HG03575 (cell line): ENCODE results near the gene SKI.
"Not testable (repeated sequence)": the region's sequence is repeated elsewhere in the genome, so short reads cannot be mapped to it uniquely, and the experiment has no call there.

Source experiments
- ATAC-seq: cut with Tn5 transposase; IDR thresholded peaks from one replicate; pipeline ENCODE4 v1.9.1; 2021; ENCODE audit not compliant: unreplicated experiment, insufficient number of reproducible peaks, low FRiP score; ENCODE audit errors: extremely low read depth

Gene SKI

GRCh38 chr1:2324553-2325366, 96.6 kb downstream of the SKI start:
- ATAC-seq = no peak

GRCh38 chr1:2326524-2326923, 98.4 kb downstream of the SKI start:
- no peak for ATAC-seq

- ATAC-seq = not testable (repeated sequence)
Observed at GRCh38 chr1:2327162-2327561, 99.0 kb downstream of the SKI start.

DNA sequence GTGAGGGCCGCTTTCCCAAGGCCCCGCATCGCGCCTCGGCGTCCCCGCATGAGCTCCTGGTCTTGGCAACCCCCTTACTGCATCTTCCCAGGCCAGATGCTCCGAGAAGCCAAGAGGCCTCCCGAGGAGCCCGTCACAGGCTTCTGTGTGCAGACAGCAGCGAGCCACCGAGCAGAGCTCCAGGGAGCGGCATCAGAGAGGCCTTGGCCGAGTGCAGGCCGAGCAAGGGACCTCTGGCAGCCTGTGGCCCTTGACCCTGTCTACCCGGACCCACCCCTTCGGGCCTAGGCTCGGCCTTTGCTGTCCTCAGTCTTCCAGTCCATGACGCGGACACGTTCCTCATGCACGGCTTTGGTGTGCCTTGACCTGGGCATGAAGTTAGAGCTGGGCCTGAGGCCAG, 99.7 kb downstream of the SKI start:
- no peak for ATAC-seq

DNA sequence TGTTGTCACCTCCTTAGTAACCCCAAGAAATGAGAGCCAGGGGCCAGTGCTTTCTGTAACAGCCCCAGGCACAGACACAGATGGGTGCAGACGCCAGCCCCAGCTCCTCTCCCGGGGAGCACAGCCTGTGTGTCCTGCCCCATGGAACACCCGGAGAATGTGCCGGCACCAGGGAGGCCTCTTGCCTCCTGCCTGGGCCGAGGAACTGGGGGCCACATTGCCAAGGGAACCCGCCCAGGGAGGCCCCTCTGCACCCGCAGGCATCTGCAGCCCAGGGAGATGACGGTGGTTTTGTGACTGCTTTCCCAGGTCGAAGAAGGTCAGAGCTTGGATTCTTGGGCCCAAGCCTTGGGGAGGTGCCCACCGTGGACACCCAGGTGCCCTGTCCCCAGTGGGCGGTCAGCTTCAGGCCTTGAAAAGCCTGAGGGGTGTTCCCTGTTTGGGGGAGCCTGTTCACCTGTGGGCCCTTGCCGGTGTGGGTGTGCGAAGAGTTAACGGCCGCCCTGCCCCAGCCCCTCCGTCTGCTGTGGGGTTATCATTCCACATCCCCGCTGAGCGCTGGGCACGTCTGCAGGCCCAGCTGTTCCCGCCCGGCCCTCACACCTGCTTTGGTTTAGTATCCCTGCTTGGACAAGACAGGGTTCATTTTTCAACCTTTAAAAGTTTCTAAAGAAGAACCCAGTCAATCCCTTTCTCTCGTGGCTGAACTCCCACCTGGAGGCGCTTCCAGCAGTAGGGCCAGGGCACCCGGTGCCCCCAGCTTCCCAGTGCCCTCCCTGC, 100.7 kb downstream of the SKI start:
- ATAC-seq = no peak

GRCh38 chr1:2330035-2330434, 101.9 kb downstream of the SKI start:
- no peak for ATAC-seq

DNA sequence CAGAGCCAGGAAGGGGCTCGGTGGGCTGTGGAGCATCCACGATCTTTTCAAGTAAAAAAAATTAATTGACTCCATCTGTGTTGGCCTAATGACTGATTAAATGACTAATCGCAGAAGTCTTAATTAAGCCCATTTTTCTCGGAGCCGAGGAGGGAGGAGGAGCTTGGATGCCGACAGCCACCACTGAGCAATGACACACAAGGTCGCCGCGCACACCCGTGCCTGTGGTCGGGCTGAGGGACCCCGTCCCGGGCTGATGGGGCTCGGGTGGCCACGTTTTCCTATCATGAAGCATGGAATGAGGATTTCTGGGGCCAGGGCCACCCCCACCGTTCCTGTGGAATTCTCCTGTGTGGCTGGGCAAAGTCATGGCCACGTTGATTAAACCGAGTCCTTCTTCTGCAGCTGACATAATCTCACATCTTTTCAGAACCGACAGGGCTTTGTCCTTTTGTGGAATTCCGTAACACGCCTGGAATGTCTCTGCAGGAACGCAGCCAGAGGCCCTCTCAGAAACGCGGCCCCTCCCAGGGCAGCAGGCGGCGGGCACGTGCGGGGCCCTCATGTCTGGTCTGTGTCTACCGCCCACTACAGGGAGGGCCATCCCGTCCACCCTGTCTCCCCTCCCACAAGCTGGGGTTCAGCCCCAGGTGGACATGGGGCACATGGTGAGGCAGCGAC, 102.5 kb downstream of the SKI start:
- ATAC-seq = no peak

- ATAC-seq = no peak
Observed at GRCh38 chr1:2331200-2331544, 103.1 kb downstream of the SKI start.

- not testable (repeated sequence) for ATAC-seq
Observed at GRCh38 chr1:2331580-2331979, 103.5 kb downstream of the SKI start.

GRCh38 chr1:2334366-2334765, 106.2 kb downstream of the SKI start:
- no peak for ATAC-seq

DNA sequence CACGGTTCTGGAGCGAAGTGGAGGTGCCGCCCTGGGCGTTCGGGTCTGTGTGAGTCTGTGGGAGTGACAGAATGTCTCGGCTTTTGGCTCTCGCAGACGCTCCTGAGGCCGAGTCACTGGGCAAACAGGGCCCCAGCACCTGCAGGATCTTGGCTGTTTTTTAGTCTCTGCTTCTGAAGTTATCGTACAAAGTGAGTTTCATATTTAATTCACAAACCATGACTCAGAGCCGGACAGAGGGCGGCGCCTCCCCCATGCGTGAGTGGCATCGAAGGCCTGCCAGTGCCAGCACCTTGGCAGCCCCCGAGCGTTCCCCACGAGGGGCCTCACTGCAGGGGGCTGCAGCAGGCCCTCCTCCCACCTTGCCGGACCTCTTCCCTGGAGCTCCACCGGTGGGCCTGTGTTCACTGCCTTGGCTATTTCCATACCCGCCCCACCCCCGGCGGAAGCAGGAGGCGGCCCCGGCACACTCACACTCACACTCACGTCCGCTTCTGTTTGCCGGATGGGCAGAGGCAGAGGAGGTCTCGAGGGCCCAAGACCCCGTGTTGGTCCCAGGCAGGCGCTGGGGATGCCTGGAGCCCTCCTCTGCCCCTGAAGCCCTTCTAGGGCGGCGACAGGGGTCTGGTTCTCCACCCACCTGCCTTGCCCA, 106.9 kb downstream of the SKI start:
- ATAC-seq = no peak

DNA sequence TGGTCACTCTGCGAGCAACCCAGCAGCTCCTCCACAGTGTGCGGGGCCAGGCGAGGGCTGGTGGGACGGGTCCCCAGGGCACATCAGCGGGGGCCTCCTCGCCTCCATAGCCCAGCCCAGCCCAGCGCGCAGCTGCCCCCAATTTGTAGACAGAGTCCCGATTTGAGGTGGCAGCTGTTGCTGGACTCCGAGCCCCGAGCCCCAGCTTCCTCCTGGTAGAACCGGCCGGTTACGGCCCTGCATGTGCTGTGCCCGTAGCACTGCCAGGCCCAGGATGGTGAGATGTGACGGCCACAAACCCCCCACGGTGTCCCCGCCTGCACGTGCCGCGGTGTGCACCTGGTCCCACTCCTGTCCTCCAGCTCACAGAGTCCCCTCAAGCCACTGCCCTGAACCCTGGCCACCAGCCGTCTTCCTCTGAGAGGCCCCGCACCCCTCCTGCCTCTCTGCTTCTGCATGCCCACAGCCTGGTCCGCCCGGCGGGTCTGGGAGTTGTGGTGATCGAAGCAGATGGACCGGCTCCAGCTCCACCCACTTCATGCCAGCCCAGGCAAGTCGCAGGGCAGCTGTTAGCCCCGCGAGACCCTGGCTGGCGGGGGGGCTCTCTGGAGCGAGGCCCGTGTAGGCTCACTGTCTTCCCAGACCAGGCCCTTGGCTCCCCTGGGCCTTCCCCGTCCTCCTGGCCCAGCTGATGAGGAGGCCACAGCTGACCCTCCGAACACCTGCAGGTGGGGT, 107.8 kb downstream of the SKI start:
- no peak for ATAC-seq

DNA sequence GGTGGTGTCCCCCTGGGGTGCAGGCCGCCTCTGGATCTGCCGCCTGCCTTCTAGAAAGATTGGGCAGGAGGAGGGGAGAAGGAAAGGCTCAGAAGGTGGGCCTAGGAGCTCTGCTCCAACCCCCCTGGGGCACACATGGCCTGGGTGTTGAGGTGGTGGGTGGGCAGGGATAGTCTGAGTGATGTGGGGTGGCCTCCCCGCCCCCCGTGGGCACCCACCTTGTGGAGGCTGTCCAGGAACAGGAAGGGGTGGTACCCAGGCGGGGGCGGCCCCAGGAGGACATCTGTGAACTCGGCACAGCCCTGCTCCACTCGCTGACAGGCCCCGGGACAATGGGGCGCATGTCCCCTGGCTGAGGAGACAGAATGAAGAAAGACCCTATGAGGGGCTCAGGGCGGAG, 108.4 kb downstream of the SKI start:
- ATAC-seq = no peak

GRCh38 chr1:2337081-2337480, 109.0 kb downstream of the SKI start:
- no peak for ATAC-seq

GRCh38 chr1:2337501-2337900, 109.4 kb downstream of the SKI start:
- ATAC-seq = no peak

DNA sequence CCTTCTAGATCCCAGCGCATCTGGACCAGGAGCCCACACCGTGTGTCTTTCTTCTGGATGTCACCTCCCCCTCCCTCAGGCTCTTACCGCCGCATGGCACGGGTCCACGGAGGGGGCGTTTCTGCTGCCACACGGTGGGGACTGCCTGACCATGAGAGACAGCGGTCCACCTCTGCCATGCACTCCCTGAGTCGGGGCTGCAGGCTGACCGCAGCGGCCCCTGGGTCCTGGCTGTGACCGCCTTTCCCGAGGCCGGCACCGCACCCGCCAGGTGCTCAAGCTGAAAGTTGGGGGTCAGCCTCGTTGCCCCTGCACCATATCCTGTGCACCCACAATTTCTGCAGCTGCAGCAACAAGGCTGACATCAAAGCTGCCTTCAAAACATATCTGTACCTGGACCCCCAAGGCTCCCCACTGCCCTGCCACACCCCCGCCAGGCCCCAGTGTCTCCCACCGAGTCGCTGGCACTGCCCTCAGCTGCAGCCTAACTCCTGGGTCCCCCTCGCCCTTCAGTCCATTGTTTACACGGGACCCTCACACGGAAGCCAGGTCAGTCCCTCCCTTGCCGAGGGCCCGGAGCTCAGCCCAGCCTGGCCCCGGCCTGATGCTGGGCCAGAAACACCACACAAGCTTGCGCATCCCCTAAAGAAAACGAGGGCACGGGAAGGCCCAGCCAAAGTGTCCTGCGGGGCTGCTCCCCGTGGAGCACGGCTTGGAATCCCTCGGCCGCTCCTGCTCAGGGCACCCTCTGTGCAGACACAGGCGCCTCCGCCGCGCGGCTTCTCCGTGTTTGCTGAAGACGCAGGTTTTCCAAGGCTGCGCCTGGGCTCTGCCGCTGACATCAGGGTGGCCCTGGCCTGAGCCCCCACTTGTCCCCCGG, 111.3 kb downstream of the SKI start:
- no peak for ATAC-seq

DNA sequence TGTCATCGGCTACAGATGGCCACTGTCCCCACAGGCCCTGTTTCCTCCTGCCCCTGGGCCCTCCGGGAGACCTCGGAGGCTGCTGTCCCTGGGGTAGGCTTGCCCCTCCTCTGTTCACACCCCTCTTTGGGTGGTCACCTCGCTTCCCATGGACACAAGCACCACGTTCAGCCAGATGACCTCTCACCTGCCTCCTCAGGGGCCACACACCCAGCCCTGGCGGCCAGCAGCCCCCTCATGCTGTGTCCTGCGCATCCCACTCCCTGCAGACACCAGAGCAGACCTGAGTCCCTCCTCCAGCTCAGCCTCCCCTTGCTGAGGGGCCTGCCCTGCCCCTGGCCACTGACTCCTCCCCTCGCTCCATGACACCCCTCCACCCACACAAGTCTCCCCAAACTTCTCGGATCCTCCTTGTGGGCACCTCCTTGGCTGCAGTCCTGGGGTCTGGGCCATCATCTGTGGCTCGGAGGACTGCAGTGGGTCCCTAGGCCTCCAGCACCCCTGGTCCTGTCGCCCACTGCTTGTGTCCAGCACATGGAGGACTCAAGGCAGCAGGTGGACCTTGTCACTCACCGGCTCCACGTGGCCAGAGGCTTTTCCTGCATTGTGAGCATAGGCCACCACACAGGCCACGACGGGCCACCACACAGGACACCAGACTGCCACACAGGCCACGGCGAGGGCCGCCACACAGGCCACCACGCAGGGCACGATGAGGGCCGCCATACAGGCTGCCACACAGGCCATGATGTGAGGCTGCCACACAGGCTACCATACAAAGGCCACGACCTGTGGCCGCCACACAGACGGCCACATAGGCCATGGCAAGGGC, 112.2 kb downstream of the SKI start:
- ATAC-seq = no peak
